GOT3 (cell line): Measurements from ENCODE around the gene CLSTN1.
"Not testable (repeated sequence)": the region's sequence is repeated elsewhere in the genome, so short reads cannot be mapped to it uniquely, and the experiment has no call there.

Source experiments
- DNase-seq: peaks from one replicate; lab custom pipeline; 2025; ENCODE audit warnings: mixed read lengths; lab: John Stamatoyannopoulos, UW

The CLSTN1 gene

DNA sequence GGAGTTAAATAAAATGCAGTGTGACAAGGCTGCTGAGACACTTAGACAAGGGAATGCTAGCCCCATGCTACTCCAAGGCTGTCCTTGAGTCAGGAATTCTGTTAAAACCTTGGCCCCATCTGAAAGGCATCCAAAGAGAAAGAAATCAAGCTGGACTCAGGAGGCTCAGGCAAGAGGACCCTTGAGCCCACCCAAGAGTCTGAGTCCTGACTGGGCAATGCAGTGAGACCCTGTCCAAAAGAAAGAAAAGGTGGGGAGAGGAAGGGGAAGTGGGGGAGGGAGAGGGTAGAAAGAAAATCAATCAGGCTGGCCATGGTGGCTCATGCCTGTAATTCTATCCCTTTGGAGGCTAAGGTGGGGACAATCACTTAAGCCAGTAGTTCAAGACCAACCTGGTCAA, 26.7 kb downstream of the CLSTN1 start:
- DNase-seq, result no peak

DNA sequence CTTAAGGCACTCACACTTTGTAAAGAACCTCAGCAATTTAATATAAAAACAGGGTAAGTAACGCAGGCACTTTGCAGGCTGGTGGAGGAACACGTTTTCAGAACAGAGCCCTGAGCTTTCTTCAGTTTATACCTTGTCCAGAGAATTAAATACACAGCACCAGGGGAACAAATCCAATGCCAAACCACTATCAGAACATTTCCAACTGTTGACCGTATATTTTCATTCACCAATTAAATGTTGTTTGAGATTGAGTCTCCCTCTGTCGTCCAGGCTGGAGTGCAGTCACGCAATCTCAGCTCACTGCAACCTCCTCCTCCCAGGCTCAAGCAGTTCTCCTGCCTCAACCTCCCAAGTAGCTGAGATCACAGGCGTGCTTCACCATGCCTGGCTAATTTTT, 29.7 kb downstream of the CLSTN1 start:
- DNase-seq, result no peak

DNA sequence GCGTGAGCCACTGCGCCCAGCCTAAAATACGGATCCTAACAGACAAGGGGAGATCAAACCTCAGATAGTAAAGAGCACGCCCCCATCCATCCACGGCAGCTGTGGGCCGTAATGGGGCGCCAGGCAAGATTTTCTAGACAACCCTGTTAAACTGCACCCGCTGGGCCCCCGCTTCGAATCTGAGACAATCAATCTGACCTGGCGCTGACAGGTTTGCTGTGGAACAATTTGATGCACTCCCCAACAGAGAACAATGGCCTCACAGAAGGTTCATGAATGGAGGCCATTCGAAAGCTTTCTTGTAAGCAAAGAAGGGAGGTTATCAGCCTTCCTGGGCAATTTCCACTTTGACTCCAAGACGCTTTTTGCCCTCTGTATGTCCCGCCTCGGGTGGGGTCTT, 30.5 kb downstream of the CLSTN1 start:
- no peak for DNase-seq

DNA sequence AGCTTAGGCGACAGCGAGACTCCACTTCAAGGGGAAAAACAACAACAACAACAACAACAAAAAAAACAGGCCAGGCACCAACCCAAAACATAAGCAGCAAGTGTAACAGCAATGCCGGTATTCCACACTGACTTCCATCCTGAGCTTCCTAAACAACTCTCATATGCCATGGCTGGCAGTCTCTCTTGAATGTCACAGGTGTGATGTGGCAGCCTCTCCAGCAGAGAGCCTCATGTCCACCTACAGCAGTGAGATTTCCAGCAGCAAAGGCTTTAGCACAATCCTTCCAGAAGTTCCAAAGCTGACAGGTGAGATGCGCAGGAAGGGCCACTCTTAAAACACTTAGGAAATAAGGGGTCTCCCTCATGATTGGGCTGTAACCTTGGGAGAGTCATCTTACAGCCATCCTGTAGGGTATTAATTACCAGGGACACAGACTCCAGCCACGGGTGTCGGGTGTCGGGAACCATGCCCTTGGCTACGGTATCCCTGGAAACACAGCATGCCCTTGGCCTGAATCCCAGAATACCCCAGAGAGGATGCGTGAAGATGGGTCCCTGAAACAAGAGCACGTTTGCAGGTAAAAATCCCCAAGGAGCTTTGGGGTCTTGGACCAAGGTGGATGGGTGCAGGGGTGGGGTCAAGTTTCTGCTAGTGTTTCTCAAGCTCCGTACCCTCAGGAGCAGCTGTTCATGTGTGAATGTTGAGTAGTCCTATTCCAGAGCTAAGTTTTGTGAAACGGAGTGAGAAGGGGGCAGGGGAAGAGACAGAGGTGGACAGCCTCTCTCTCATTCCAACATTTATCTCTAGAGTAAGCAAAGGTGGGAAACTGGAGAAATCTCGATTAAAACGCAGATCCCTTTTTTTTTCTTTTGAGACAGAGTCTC, 31.4 kb downstream of the CLSTN1 start:
- DNase-seq, result no peak

DNA sequence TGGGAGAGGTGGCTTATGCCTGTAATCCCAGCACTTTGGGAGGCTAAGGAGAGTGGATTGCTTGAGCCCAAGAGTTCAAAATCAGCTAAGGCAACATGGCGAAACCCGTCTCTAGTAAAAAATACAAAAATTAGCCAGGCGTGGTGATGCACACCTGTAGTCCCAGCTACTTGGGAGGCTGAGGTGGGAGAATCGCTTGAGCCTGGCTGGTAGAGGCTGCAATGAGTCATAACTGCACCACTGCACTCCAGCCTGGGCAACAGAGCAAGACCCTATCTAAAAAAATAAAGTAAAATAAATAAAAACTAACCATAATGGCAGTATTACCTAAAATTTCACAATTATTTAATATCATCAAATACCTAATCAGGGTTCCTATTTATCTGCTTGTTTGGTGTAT, 34.1 kb downstream of the CLSTN1 start:
- DNase-seq, result not testable (repeated sequence)

DNA sequence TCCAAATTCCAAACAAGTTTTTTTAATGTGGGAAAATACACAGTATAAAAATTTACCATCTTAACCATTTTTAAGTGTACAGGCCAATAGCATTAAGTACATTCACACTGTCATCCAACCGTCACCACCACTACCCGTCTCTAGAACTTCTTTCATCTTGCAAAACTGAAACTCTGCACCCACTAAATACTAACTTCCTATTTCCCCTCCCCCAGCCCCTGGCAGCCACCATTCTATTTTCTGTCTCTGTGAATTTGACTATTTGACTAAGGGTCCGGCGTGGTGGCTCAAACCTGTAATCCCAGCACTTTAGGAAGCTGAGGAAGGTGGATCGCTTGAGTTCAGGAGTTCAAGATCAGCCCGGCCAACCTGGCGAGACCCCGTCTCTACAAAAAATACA, 36.1 kb downstream of the CLSTN1 start:
- no peak for DNase-seq

DNA sequence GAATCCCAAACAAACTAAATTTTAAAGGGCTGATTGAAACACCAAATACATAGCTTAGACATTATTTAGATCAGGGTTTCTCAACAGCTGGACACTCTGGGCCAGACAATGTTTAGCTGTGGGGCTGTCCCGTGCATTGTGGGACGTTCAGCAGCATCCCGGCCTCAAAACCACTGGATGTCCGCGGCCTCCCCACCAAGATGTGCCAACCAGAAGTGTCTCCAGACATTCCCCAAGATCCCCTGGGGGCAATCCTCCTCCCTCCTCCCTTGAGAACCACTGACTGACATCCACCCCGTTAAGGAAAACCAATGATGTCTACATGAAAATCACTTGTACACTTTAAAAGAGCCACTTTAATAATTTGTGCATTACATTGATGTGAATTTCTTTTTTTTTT, 38.4 kb downstream of the CLSTN1 start:
- no peak for DNase-seq

DNA sequence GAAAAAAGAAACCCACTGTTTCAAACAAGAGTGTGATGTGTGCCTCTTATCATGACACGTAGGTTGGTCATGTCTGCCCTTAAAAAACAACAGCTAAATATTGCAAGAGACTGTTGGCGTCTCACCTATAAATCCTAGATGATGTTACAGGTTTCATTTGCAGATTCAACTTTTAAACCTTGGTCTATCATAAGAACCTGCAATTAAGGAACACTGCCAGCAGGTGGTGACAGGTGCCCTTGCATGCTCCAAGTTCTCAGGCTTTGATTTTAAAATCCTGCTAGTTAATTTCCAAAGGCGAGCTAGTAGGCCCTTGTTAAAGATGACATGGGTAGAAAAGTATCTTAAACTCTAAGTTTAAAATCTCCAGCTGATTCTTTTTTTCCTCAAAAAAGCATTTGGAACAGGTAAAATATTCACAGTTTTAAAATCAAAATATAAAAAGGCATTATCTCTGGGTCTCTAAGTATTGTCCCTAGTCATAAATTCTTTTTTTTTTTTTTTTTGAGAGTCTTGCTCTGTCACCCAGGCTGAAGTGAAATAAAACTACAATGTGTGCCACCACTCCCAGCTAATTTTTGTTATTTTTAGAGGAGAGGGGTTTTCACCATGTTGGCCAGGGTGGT, 39.1 kb downstream of the CLSTN1 start:
- DNase-seq, result no peak

DNA sequence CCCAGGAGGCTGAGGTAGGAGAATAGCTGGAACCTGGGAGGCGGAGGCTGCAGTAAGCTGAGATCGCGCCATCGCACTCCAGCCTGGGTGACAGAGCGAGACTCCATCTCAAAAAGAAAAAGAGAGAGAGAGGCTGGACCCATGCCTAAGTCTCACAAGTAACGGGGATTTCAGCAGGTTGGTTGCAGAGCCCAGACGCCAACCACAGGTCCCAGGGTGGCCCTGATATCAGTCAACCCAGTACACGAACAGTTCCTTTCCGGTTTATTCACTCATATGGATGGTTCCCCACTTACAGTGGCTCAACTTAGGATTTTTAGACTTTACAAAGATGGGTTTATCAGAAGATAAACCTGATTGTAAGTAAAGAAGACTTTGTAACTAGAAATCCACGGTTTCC, 40.9 kb downstream of the CLSTN1 start:
- no peak for DNase-seq

DNA sequence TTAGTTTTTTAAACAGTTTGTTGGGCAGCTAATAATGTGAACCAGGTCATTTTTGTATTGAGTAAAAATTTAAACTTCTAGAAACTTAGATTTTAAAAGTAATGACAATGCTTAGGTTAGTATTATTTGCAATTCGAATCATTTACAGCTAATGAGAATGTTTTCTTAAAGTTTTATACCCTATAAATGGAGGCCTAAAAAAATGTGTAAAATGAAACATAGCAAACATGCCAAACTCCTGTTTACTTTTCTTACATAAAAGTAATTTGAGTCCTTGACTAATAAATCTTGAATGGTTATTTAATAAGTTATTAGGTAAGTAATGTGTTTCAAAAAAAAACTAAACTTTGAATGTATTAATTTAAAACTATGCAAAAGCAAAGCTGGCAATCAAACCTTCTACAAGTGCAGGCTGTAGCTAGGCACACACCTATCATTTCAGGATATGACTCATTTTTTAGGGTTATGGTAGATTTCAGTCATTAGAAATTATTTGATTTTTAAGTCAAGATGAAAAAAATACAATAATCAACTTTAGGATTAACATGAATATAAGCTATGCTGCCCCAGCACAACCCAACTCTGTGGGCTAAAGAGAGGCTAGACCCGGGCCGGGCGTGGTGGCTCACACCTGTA, 41.5 kb downstream of the CLSTN1 start:
- no peak for DNase-seq

DNA sequence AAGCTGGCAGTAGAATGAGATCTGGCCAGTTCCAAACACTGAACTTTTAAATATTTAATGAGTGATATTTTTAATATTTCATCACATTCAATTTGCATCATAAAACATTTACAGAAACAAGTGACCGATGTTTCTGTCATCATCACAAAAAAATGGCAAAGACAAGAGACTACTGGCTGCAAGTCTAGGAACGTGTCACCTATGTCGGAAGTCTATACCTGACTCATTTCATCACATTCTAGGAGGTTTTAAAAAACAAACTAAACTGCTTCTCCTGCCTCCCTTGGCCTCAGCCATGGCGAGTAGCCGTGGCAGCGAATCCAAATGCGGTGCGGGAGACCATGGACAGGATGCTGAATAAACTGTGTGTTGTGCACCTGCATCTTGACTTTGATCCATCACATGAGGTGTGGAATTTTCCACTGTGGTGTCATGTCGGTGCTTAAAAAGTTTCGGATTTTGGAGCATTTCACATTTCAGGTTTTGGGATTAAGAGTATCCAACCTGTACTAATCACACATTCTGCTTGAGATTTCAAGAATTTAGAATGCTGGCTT, 43.1 kb downstream of the CLSTN1 start:
- DNase-seq, result no peak

DNA sequence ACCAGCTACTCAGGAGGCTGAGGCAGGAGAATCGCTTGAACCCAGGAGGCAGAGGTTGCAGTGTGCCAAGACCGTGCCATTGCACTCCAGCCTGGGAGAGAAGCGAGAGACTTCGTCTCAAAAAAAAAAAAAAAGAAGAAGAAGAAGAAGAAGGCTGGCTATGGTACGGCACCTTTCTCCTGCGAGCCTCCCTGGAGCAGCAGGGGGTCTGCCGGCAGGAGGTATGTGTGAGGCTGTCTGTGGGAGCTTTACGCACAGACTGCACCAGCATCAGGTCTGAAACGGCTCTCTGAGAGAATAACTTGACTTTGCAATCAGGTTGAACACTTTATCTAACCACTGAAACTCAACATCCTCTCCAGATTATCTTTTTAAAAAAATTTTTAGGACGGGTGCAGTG, 44.9 kb downstream of the CLSTN1 start:
- no peak for DNase-seq

DNA sequence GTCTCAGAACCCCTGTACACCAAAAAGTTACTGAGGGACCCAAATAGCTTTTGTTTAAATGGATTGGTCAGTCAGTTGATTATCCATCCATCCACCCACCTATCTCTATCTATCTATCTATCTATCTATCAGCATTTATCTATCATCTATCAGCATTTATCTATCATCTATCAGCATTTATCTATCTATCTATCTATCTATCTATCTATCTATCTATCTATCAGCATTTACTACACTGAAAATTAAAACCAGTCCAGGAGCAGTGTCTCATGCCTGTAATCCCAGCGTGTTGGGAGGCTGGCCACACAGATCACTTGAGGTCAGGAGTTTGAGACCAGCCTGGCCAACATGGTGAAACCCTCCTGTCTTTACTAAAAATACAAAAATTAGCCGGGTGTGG, 47.1 kb downstream of the CLSTN1 start:
- no peak for DNase-seq

DNA sequence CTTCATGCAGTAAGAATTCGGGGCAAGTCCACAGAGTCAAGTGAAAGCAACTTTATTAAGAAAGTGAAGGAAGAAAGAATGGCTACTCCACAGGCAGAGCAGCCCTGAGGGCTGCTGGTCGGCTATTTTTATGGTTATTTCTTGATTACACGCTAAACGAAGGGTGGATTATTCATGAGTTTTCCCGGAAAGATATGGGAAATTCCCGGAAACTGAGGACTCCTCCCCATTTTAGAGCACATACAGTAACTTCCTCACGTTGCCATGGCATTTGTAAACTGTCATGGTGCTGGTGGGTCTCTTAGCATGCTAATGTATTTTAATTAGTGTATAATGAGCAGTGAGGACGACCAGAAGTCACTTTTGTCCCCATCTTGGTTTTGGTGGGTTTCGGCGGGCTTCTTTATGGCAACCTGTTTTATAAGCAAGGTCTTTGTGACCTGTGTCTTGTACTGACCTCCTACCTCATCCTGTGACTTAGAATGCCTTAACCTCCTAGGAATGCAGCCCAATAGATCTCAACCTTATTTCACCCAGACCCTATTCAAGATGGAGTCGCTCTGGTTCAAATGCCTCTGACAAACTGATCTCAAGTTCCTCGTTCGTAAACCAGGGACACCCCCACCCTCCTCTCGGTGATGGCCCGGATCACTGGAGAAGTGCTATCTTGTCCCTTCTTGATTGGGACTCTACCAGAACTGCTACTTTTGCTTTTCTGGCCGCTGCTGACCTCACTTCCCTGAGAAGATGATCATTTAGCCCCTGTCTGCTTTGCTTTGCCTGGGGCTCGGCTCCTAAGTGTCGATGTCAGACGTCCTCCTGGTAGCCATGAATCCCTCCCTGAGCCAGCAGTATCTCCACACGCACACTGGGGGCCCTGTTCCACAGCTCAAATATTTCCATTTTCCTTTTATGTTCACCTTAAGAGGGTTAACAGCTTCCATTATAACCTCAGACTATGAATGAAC, 48.8 kb downstream of the CLSTN1 start:
- DNase-seq, result no peak

DNA sequence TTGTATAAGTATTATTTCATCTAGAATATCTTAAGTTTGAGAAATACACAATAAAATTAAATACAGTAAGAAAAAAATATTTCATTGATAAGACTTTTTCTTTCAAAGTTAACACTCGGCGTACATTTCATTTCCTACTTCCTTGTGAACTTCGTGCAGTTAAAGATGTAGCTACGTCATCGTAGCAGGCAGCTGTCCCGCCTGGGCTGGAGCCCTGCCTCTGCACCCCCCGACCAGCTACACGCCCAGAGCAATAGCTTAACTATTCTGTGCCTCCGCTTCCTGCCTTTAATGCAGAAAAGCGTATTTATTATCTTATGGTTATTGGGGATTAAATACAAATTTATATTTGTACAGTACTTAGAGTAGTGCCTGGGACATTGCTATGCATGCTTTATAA, 53.5 kb downstream of the CLSTN1 start:
- no peak for DNase-seq

DNA sequence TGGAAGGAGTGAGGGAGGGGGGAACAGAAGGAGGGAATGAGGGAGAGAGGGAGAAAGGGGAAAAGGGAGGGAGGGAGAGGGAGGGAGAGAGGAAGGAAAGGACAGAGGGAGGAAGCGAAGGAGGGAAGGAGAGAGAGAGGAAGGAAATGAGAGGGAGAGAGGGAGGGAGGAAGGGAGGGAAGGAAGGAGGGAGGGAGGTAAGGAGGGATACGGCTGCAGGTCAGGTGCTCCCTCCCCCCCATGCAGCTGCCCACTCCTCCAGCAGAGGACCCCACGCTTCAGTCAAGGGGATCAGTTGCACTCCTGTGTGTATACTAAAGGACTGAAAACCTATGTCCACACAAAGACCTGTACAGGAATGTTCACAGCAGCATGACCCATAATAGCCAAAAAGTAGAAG, 54.8 kb downstream of the CLSTN1 start:
- DNase-seq, result no peak

DNA sequence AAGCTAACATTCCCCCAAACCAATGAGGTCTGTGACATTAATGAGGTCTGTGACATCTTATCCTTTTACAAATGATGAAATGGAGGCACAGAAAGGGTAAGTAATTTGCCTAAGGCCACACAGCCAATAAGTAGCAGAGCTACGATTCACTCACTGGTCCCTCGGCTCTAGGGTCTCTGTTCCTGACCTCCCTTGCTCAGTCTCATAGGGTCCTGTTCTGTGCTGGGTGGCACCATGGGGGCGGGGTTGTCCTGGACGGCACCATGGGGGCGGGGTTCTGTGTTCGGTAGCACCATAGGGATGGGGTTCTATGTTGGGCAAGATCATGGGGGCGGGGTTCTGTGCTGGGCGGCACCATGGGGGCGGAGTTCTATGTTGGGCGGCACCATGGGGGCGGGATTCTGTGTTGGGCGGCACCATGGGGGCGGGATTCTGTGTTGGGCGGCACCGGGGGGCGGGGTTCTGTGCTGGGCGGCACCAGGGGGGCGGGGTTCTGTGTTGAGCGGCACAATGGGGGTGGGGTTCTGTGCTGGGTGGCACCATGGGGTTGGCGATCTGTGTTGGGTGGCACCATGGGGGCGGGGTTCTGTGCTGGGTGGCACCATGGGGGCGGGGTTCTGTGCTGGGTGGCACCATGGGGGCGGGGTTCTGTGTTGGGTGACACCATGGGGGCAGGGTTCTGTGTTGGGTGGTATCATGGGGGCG, 55.6 kb downstream of the CLSTN1 start:
- DNase-seq, result no peak

DNA sequence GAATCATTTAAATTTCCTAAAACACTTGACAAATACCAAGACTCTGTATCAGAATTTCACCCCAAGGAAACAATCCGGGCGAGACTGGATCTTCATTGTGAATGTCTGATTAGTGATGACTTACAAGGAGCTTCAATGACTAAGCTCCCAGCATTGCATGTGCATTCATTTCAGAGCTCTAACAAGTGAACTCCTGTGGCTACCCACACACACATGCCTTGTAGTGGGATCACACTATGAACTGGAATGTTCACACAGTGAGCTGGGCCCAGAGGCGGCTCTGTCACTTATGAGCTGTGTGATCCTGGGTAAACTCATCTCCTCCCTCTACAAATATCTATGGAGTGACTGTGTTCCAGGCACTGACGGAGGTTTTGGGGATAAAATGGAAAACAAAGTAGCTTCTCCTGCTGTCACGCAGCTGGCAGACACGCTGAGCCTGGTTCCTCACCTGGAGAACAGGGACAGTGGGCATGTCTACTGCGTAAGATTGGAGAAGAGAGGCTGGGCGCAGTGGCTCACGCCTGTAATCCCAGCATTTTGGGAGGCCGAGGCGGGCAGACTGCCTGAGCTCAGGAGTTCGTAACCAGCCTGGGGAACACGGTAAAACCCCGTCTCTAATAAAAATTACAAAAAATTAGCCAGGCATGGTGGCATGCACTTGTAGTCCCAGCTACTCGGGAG, 56.9 kb downstream of the CLSTN1 start:
- DNase-seq, result no peak

DNA sequence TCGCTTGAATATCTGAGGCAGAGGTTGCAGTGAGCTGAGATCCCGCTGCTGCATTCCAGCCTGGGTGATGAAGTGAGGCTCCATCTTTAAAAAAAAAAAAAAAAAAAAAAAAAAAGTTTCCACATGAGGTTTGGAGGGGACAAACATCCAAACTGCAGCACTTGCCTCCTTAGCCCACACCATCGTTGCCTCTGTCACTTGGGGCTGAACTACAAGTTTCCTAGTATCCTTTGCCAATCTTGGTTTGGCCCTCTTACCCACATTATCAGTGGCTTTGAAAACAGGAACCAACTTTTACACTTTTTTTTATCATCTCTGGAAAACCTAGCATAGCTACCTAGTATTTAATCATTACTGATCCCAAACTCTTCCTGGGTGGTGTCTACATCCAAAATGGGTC, 59.2 kb downstream of the CLSTN1 start:
- no peak for DNase-seq

DNA sequence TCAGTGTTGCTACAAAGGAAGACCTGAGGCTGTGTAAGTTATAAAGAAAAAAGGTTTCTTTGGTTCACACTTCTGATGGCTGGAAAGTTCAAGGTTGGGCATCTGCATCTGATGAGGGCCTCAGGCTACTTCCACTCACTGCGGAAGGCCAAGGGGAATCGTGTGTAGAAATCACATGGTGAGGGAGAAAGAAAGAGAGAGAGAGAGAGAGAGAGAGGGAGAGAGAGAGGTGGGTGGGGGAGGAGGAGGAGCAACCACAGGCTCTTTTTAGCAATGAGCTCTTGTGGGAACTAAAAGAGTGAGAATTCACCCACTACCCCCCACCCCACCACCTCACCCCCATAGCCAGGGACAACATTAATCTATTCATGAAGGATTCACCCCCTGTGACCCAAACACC, 59.9 kb downstream of the CLSTN1 start:
- DNase-seq, result no peak
